HG03175 (cell line): ENCODE measurements around the gene NANOG.
"Not testable (repeated sequence)": the region's sequence is repeated elsewhere in the genome, so short reads cannot be mapped to it uniquely, and the experiment has no call there.

Experiments
- ATAC-seq: cut with Tn5 transposase; IDR thresholded peaks from one replicate; pipeline ENCODE4 v1.9.1; 2021; ENCODE audit warnings: mild to moderate bottlenecking, moderate library complexity; ENCODE audit not compliant: unreplicated experiment

Gene NANOG

DNA sequence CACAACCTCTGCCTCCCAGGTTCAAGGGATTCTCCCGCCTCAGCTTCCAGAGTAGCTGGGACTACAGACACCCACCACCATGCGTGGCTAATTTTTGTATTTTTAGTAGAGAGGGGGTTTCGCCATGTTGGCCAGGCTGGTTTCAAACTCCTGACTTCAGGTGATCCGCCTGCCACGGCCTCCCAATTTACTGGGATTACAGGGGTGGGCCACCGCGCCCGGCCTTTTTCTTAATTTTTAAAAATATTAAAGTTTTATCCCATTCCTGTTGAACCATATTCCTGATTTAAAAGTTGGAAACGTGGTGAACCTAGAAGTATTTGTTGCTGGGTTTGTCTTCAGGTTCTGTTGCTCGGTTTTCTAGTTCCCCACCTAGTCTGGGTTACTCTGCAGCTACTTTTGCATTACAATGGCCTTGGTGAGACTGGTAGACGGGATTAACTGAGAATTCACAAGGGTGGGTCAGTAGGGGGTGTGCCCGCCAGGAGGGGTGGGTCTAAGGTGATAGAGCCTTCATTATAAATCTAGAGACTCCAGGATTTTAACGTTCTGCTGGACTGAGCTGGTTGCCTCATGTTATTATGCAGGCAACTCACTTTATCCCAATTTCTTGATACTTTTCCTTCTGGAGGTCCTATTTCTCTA, at the start of gene NANOG:
Gene NANOG (plus strand): TSS at position 519 of the 645 bp plus-strand sequence. CDS start 213 bp downstream, outside the sequence.
- ATAC-seq = not testable (repeated sequence)

DNA sequence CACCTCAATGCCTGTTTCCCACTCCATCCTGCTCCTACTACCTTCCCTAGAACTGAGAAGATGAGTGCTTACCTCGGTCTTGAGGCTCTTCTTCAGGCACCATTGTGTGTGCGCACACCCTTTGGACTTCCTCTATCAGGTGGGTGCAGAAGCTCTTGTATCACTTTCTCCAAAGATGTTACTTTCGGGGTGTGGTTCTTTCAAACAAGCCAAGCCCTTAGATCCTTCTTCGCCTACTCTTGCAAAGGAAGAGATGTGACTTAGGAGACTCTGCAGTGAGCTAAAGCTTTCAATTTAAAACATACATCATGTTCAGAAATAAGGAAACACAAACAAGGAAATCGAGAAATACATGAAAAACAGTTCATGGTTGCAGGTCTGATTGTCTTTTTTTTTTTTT, 42.0 kb upstream of the NANOG start, which contains the start of gene CLEC4C:
Gene CLEC4C (minus strand): TSS at position 130 of the 400 bp plus-strand sequence. CDS start 27 bp downstream, at position 103.
- no peak for ATAC-seq

DNA sequence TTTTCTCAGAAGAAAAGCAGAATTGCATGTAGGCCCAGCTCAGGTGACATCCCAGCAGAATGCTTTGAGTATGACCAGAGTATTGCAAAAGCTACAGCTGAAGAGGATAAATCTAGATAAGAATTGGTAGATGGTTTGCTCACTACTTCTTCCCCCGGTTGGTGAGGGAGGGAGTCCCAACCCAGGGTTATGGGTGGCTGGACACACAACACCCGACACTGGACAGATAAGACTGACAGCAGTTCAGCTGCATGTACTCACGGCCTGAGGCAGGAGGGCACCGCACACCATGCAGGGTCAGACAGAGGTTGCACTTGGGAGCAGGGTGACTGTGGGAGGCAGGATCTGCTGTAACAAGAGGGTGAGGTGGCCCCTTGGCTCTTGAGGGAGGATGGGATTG, 40.4 kb upstream of the NANOG start:
- no peak for ATAC-seq

DNA sequence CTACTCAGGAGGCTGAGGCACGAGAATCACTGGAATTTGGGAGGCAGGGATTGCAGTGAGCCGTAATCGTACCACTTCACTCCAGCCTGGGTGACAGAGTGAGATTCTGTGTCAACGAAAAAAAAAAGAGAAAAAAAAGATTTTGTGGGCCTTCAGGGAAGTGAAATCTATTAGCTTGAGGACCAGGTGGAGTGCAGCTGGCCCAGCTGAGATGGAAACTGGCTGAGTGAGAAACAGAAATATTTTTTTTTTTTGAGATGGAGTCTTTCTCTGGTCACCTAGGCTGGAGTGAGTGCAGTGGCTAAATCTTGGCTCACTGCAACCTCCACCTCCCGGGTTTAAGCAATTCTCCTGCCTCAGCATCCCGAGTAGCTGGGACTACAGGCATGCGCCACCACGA, 39.8 kb upstream of the NANOG start:
- no peak for ATAC-seq

DNA sequence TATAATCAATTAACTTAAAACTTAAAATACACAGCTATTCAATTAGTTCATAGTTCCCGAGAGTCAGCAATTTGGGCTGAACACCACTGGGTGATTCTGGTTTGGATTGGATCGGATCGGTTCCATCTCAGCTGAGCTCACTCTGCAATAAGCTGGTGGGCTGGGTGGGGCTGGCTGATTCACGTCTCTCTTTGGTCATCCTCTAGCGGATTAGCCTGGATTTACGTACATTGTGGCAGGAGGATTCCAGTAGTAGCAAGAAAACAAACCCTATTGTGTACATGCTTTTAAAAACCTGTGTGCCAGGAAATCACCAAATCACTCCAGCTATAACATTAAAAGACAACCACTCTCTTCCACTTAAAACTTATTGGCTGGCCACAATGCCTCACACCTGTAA, 38.9 kb upstream of the NANOG start:
- ATAC-seq = no peak

DNA sequence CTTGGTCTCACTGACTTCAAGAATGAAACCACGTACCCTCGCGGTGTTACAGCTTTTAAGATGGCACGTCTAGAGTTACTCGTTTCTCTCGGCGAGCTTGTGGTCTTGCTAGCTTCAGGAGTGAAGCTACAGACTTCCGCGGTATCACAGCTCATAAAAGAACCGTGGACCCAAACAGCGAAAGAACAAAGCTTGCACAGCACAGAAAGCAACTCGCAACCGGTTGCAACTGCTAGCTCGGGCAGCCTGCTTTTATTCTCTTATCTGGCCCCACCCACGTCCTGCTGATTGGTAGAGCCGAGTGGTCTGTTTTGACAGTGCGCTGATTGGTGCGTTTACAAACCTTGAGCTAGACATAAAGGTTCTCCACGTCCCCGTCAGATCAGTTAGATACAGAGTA, 37.8 kb upstream of the NANOG start:
- no peak for ATAC-seq

DNA sequence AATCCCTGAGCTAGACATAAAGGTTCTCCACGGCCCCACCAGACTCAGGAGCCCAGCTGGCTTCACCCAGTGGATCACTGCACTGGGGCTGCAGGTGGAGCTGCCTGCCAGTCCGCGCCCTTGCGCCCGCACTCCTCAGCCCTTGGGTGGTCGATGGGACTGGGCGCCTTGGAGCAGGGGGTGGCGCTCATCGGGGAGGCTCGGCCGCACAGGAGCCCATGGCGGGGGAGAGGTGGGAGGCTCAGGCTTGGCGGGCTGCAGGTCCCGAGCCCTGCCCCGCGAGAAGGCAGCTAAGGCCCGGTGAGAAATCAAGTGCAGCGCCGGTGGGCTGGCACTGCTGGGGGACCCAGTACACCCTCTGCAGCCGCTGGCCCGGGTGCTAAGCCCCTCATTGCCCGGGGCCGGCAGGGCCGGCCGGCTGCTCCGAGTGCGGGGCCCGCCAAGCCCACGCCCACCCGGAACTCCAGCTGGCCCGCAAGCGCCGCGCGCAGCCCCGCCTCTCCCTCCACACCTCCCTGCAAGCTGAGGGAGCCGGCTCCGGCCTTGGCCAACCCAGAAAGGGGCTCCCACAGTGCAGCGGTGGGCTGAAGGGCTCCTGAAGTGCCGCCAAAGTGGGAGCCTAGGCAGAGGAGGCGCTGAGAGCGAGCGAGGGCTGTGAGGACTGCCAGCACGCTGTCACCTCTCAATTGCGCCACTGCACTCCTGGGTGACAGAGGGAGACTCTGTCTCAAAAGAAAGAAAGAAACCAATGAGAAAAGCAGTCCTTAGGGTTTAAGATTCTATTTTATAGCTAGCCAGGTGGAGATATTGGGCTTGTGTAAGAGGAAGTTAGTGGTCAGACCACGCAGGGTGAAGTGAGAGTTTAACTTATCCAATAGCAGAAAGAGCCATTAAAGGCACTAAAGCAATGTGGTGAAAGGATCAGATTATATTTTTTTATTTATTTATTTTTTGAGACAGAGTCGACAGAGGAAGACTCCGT, 37.0 kb upstream of the NANOG start:
- not testable (repeated sequence) for ATAC-seq

DNA sequence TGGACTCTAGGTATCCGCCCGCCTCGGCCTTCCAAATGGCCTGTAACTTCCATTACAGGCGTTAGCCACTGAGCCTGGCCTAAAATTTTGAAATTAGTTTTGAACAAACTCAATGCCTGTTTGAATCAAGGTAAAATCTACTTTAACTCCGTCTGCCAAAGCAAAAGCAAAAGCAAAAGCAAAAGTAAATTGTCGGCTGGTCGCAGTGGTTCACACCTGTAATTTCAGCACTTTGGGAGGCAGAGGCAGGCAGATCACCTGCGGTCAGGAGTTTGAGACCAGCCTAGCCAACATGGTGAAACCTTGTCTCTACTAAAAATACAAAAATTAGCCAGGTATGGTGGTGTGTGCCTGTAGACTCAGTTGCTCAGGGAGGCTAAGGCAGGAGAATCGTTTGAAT, 33.5 kb upstream of the NANOG start:
- not testable (repeated sequence) for ATAC-seq

DNA sequence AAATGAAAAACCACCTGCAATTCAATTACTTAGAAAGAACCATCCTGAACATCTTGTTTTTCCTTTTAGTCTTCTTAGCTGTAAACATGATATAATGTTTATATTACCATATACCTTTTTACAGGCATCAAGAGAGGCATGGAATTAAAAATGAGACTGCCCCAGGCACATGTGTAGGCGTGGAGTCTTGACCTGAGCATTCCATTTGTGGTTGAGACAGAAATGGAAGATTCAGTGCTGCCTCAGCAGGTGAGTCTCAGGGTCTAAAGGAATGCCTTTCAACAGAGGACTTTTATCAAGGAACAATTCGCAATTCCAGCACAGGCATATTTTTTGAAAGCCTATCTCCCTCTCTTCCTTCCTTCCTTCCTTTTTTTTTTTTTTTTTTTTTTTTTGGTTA, 32.2 kb upstream of the NANOG start:
- no peak for ATAC-seq

DNA sequence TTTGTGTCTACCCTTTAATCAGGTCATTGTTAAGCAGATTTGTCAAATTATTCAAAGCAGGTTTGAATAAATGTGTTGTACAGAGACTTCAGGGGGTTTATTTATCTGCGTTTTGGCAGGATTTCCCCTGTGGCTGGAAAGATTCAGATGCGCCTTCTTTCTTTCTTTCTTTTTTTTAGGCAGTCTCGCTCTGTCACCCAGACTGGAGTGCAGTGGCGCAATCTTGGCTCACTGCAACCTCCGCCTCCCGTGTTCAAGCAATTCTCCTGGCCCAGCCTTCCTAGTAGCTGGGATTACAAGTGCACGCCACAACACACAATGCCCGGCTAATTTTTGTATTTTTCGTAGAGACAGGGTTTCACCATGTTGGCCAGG, 30.4 kb upstream of the NANOG start:
- ATAC-seq = no peak

DNA sequence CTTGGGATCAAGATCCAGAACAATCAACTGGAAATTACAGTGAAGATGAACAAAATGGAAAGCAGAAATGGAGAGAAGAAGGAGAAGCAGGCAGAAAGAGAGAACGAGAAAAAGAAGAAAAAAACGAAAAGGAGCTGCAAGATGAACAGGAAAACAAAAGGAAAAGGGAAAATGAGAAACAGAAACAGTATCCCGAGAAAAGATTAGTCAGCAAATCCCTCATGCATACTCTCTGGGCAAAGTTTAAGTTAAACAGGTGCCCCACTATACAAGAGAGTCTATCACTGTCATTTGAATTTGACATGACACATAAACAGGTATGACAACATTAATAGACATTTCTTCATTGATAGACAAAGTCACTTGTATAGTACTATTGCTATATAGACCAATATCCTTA, 19.2 kb upstream of the NANOG start:
- ATAC-seq = no peak

DNA sequence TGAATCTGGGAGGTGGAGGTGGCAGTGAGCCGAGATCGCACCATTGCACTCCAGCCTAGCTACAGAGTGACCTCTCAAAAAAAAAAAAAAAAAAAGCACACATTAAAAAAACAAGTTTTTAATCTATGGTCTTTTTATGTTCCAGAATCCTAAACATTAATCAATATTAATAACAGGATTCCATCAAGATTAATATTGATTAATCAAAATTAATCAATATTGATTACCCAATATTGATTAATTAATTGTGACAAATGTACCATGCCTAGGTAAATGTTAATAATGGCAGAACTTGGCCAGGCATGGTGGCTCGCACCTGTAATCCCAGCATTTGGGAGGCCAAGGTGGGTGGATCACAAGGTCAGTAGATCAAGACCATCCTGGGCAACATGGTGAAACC, 7.9 kb upstream of the NANOG start:
- ATAC-seq = no peak

DNA sequence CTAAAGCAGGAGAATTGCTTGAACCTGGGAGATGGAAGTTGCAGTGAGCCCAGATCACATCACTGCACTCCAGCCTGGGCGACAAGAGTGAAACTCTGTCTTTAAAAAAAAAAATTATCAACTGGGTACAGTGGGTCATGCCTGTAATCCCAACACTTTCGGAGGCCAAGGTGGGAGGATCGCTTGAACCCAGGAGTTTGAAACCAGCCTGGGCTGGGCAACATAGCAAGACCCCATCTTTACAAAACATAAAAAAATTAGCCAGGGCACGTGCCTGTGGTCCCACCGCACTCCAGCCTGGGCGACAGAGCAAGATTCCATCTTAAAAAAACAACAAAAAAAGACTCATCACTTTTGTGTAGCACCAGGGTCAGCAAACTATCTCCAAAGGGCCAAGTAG, 7.1 kb upstream of the NANOG start:
- no peak for ATAC-seq

DNA sequence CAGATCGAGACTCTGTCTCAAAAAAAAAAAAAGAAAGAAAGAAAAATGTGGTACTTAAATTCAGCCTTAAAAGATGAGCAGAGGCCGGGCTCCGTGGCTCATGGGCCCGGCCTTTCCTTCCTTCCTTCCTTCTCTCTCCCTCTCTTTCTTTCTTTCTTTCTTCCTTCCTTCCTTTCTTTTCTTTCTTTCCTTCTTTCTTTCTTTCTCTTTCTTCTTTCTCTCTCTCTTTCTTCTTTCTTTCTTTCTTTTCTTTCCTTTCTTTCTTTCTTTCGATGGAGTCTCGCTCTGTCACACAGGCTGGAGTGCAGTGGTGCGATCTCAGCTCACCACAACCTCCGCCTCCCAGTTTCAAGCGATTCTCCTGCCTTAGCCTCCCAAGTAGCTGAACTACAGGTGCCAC, 5.8 kb upstream of the NANOG start:
- not testable (repeated sequence) for ATAC-seq

DNA sequence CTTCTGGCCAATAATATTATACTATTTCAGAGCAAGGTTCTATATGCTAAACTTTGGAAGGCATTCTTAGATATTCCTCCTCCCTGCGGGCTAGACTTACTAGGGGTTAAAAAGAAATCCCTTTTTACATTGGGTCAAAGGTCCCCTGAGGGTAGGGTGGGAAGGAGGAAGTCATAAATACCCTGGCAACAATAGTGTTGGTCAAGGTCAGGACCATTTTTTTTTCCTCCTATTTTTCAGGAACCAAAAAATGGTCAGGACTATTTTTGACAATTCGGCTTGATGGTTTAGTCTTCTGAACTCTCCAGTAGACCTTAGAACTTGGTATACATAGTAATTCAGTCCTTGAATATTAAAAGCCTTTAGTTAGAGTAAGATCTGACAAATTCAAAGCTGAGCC, 4.5 kb upstream of the NANOG start:
- no peak for ATAC-seq

DNA sequence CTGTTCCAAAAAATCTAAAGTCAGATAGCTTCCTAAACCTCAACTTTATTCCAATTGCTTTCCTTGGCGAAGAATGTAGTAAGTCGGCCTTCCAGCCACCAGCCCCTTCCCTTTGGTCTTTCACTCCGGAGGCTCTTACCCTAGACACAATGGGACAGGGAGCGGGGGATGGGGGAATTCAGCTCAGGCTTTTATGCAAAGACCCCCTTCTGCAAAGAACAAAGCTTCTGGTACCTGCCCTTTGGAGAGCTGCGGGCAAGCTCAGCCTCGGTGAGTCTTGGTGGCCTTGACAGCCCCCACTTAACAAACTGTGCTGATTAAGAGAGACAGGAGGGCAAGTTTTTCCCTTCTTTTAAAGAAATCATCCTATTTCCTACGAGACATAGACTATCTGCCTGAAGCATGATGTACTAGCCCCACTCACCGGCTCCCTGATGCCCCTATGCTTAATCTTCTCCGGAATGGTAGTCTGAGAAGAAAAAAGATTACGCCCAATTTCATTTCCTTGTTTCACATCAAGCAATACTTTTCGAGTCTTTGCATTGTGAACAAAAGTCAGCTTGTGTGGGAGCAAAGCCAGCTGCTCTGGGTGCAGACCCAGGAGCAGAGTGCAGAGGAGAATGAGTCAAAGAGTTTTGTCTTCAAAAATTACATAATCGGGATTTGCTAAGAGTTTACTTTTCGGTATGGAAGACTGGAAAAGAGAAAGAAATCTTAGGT, 1.5 kb upstream of the NANOG start:
- no peak for ATAC-seq

DNA sequence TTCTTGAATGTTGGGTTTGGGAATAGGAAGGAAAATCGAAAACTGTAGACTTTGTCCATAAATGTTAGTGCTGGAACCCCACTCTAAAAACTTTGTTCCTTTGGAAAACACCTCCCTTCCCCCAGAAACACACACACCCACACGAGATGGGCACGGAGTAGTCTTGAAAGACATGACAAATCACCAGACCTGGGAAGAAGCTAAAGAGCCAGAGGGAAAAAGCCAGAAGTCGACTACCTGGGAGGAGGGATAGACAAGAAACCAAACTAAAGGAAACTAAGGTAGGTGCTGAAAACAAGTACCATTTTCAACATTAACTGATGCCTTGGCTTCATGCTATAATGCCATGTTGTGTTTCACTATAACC, 925 bp upstream of the NANOG start:
- no peak for ATAC-seq

DNA sequence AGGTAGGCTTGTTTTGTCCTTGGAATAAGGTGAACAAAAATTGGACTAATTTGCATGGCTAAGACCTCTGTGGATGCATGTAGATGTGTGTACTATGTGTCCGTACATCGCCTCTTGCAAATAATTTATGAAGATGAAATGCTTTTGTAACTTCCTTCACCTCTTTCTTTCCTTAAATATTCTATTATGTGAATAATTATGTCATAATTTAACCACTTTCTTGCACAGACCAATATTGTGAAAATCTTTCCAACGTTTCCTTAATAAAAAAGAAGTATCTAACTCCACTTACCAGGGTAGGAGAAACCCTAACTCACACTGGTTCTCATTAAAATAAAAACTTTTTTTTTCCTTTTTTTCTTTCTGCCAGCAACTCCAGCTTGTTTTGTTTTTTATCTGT, 4.0 kb downstream of the NANOG start:
- ATAC-seq = no peak

DNA sequence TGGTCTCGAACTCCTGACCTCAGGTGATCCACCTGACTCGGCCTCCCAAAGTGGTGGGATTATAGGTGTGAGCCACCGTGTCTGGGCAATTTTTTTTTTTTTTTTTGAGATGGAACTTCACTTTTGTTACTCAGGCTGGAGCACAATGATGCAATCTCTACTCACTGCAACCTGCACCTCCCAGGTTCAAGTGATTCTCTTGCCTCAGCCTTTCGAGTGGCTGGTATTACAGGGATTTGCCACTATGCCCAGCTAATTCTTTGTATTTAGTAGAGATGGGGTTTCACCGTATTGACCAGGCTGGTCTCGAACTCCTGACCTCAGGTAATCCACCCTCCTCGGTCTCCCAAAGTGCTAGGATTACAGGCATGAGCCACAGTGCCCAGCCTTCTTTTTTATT, 8.1 kb downstream of the NANOG start:
- not testable (repeated sequence) for ATAC-seq

DNA sequence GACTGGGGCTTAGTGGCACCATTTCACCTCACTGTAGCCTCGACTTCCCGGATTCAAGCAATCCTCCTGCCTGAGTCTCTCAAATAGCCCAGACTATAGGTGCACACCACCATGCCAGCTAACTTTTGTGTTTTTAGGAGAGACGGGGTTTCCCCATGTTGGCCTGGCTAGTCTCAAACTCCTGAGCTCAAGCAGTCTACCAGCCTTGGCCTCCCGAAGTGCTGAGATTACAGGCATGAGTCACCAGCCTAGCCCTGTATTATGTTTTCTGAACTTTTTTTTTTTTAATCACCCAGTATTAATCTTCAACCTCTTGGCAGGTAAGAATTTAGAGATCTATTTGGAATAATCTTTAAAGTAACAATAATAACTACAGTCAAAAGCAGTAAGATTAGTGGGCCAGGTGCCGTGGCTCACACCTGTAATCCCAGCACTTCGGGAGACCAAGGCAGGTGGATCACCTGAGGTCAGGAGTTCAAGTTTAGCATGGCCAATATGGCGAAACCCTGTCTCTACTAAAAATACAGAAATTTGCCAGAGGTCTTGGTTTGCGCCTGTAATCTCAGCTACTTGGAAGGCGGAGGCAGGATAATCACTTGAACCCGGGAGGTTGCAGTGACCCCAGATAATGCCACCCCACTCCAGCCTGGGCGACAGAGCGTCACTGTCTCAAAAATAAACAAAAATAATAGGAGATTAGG, 8.6 kb downstream of the NANOG start:
- no peak for ATAC-seq

DNA sequence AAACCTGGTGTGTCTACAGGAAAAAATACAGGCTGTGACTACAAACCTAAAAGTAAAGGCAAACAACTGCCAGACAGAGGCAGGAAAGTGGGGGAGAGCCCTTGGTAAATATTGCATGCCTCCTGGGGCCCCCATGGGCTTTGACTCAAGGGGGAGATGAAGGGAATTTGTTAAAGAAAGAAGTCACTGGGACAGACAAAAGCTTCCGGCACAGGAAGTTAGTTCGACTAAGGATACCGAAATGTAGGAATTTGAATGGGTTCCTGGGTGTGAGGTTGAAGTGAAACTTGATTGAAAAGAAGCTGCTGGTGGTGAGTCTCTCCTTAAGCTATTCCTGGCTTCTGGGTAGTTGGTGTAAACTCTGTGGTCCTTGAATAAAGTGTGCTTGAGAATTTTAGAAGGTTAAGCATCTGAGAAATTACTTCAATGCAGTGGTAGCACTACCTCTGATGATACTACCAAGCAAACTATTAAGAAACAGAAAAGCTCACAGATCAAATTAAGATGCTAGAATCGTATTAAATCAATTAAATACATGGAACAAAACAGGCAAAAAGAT, 9.6 kb downstream of the NANOG start:
- not testable (repeated sequence) for ATAC-seq
